GM19397 (cell line): ENCODE measurements around the gene INPP4B.

Experiments
- ATAC-seq: cut with Tn5 transposase; IDR thresholded peaks from one replicate; pipeline ENCODE4 v1.9.1; 2021; ENCODE audit warnings: mild to moderate bottlenecking, moderate library complexity; ENCODE audit not compliant: unreplicated experiment

Gene INPP4B

DNA sequence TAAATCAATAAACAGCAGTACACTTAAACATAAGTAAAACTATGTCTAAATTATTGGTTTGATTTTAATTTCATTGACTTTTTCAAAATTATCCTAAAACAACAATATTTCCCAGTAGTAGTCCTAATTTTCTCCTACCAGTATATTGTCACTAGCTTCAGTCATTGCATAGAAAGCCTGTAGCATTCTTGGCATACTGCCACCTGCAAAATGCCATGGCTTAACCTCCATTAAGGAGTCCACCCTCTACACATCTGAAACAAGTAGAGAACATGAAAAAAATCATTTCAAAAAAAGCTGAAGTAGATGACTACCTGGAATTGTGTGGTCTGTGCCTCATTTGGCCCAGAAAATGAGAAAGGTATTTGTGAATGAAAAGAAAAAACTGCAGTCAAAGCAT, 348.5 kb downstream of the INPP4B start:
- no peak for ATAC-seq

DNA sequence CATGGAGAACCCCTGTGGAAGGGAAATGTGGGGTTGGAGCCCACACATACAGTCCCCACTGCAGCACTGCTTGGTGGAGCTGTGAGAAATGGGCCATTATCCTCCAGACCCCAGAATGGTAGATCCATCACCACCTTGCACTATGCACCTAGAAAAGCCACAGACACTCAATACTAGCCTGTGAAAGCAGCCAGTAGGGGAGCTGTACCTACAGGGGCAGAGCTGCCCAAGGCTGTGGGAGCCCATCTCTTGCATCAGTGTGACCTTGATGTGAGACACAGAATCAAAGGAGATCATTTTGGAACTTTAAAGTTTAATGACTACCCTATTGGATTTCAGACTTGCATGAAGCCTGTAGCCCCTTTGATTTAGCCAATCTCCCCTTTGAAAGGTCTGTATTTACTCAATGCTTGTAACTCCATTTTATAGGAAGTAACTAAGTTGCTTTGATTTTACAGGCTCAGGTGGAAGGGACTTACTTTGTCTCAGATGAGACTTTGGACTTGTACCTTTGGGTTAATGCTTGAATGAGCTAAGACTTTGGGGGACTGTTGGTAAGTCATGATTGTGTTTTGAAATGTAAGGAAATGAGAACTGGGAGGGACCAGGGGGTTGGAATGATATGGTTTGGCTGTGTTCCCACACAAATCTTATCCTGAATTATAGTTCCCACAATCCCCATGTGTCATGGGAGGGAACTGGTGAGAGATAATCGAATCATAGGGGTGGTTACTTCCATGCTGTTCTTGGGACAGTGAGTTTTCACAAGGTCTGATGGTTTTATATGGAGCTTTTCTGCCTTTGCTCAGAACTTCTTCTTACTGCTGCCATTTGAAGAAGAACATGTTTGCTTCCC, 352.6 kb downstream of the INPP4B start:
- no peak for ATAC-seq

DNA sequence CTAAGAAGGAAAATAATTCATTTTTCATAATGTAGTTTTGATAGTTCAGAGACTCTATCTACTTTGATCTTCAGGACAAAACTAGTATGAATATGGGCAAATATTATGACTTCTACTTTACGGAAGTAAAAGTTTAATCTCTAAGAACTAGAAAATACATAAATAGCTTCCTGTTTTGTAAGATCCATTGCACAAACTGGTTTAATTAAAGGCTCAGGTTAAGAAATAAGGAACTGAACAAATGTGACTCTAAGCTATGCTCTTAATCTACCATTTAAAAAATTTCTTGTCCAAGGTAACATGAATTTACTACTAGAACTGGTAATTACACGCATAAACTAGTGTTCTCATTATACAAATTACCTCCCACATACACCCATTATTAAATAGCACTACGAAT, 360.6 kb downstream of the INPP4B start:
- no peak for ATAC-seq

DNA sequence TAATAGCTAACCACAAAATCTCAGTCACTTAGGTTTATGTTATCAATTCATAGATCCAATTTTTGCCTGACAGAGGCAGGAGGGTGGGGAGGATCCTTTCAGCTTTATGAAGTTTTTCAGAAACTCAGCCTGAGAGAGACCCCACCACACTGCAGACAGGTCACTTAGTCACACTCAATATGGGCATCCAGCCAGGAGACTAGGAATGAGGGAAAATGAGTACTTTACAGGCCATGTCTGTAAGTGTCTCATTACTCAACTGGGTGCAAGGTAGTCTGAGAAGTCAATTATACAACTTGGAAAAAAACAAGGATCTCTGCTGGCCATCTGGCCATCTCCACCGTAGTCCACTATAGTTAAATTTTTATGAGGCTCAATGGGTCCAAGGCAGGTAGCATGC, 365.9 kb downstream of the INPP4B start:
- no peak for ATAC-seq

DNA sequence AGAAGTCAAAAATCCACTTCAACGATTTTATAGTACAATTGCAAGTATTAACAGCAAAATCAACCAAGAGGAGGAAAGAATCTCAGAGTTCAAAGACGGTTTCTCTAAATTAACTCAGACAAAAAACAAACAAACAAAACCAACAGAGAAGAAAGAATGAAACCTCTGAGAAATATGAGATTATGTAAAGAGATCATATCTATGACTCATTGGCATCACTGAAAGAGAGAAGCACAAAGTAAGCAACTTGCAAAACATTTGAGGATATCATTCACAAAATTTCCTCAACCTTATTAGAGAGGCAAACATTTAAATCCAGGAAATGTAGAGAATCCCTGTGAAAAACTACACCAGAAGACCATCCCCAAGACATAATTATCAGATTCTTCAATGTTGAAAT, 370.4 kb downstream of the INPP4B start:
- ATAC-seq = no peak

DNA sequence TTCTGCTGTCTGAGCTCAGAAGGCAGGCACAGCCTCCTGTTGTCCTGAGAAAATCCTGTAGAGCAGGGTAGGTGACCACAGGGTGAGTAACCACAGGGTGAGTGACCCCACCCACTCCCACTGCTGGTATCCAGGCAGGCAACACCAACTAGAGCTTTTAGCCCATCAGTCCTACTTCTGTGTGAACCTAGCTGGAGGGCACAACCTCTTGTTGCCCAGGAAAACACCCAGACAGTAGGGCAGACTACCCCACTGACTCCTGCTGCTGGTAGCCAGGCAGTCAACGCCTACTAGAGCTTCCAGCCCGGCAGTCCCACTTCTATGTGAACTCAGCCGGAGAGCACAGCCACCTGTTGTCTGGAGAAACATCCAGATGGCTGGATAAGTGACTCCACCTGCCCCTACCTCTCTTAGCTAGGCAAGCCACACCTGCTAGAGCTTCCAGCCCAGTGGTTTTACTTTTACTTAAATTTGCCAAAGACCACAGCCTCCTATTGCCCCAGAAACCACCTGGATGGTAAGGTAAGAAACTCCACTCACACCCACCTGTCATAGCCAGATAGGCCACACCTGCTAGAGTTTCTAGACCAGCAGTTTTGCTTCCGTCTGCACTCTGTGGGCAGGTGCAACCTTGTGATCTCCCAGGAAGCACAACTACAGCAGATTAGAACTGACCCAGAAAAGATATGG, 371.6 kb downstream of the INPP4B start:
- no peak for ATAC-seq

DNA sequence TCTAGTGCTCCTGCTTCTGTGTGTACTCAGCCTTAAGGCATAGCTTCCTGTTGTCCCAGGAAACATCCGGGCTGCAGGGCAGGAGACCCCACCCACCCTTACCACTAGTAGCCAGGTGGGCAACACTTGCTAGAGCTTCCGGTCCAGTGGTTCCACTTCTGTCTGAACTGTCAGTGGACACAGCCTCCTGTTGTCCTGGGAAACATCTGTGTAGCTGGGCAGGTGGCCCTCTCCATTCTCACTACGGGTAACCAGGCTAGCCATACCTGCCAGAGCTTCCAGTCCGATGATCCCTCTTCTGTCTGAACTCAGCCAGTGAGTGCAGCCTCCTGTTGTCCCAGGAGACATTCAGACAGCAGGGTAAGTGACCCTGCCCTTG, 372.2 kb downstream of the INPP4B start:
- no peak for ATAC-seq

DNA sequence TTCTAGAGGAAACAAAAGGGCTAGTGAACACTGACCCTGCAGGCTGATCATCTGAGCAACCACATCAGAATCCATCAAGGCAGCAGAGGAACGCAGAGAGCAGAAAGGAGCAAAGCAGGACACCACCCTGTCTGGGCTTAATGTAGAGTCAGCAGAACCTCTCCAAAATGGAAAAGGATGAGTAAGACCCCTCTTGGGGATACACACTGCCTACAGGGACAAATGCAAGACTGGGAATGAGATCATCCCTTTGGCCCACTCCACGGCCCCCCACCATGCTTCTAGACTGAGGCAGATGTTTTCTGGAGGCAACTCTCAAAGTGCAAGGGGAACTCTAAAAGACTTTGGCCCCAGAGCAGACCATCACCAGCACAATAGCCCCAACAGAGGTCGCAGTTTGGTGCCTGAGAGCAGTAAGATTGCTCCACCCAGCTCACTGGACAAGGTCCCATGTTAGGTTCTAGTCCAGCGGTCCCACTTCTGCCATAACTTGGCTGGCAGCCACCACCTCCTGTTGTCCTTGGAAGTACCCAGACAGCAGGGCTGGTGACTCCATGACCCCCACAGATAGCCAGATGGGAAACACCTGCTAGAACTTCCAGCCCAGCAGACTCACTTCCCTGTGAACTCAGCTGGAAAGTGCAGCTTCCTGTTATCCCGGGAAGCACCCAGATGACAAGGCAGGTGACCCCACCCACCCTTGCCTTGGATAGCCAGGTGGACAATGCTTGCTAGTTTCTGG, 372.7 kb downstream of the INPP4B start:
- ATAC-seq = no peak

DNA sequence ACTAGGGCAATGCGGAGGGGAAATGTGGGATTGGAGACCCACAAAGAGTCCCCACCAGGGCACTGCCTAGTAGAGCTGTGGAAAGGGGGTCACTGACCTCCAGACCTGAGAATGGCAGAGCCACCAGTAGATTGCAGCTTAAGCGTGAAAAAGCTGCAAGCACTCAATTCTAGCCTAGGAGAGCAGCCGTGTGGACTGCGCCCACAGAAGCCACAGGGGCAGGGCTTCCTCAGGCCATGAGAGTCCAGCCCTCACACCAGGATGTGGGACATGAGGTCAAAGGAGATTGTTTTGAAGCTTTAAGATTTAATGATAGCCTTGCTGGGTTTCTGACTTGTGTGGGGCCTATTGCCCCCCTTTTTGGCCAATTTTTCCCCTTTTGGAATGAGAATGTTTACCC, 379.0 kb downstream of the INPP4B start:
- ATAC-seq = no peak

DNA sequence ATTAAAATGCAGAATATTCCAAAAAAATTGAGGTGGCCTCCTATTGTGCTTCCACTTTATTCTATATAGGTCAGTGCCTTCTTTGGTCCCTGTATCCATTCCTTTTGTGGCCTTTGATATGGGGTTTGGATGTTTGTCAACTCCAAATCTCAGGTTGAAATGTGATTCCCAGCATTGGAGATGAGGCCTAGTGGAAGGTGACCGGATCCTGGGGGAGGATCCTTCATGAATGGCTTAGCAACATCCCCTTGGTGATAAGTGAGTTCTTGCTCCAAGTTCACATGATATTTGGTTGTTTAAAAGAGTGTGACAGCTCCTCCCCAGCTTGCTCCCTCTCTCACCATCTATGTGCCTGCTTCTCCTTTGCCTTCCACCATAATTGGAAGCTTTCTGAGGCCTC, 380.6 kb downstream of the INPP4B start:
- no peak for ATAC-seq

DNA sequence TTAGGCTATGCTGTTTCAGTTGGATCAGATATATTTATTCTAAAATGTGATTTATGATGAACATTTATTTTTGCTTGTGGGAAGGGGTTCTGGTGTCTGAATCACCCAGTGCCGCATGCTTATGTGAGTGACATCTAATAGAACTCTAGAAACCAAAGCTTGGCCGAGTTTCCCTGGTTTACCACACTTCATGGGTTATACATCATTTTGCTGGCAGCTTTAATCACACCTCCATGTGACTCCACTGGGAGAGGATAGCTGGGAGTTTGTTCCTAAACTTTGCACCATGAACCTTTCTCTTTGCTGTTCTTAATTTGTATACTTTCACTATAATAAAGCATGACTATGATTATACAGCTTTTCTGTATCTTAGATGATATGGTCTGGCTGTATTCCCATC, 382.9 kb downstream of the INPP4B start:
- ATAC-seq = no peak

DNA sequence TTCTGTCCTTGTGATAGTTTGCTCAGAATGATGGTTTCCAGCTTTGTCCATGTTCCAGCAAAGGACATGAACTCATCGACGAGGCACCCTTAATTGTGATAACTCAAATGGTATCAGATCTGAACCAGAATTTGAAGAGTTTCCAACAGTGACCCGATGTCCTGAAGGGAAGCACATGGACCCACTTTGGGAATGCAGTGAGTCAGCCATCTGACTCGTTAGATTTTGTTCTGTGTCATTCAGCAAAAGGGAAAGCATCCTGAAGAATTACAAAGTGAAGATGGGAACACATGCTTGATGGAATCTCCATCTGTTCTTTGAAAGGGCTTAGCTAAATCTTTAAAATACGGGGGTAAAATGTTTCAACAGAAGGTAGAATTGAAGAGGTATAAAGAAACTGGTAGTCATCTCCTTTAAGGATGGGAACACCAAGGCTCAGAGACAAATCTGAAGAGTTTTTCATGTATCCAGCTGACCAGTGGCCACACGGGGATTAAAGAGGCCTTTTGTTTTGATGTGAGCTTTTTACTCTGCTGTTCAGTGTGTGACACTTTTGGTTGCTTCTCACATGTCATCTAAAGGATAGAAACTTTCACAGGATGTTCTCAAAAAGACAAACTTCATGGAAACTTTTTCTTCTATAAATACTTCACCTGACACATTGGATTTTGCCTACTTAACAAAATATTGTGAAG, 393.8 kb downstream of the INPP4B start:
- ATAC-seq = no peak

DNA sequence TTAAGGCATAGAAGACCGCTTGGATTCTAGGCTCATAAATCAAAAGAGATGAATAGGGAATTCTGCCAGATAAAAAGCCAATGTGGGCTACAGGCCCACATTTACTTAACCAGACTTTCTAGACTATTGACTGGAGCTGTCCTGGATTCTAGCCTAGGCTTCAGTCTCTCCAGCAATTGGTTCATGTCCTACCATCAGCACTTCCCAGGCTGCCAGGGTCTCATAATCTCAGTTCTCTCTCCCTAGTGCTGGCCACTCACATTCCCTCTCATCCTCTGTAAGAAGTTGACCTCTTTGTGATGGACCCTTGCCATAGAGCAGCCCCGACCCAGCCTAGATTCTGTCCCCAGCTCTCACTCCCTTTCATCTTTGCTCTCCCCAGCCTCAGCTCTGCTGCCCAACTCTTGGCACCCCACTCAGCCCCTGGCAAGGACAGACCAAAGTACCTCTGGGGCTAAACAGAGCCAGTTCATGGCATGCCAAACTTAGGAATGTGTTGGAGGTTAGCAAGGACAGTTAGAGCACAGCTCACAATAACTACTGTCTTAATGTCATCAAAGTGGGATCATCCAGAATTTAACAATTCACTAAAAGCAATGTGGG, 396.2 kb downstream of the INPP4B start:
- no peak for ATAC-seq

DNA sequence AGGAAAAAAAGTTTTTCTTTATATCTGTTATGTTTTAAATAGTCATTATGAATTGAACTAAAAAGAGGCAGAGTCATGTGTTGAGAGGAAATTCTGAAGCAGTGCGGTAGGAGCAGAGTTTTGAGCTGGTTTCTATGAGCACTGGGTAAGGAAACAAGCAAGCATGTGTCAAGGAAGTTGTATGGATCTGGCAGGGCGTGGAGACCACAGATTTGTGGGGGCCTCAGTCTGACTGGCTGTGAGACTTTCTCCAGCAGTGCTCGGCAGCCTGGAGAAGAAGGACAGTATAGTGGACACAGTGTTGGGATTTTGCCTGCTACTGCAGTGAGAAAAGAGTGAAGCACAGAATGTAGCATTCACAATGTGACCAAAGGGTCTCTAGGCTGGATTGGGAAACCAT, 399.1 kb downstream of the INPP4B start:
- no peak for ATAC-seq

DNA sequence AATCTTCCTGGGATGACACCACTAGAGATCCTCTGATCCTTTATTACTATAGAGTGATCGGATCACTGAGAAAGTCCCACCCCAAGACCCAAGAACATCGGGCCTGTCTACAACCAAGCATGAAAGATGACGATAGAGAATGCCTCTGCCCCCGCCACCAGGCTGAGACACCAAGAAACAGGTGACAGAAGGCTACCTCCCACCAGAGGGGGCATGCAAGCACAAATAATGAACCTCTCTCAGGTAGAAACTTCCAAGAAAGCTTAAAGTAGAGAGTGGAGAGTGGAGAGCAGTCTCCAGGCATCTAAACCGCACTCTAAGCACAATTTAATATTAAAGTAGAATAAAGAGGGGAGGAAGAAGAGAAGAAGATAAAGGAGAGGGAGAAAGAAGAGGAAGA, 402.6 kb downstream of the INPP4B start:
- no peak for ATAC-seq

DNA sequence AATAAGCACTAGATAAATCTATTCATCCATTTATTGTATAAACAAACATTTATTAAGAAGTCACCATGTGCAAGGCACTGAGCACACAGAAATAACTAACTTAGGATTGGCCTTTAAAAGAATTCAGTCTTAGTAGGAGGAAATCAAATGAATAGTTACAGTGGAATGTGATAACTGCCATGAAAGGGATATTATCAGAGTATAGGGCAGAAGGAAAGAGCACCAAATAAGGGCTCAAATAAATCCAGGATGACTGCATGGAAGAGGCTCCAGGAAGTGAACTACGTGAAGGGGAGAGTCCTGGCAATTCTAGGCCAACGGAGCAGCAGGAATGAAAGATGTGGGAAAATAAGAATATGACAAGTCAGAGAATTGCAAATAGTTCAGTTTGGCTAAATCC, 406.0 kb downstream of the INPP4B start:
- ATAC-seq = no peak

DNA sequence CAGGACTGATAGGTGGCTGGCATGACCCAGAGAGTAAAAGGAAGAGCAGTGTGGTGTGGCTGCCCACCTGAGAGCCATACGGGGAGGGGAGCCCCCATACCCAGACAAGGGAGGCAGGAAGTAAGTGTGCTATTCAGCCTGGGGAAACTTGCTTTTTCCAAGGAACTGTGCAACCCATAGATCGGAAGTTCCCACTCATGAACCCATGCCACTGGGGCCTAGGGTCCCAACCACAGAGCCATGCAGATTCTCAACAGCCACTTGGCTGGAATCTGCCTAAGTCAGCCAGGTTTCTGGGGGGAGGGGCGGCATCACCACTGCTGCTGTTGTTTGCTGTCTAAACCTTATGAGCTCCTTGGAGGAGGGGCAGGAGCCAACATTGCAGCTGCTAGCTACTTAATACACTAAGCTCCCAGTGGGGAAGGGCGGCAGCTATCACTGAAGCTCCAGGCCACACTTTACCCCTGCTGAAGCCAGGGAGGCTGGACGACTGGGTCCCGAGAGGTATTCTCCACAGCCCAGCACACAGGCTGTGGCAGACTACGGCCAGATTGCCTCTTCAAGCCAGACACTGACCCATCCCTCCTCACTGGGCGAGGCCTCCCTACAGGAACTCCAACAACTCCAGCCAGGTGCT, 410.4 kb downstream of the INPP4B start:
- no peak for ATAC-seq

DNA sequence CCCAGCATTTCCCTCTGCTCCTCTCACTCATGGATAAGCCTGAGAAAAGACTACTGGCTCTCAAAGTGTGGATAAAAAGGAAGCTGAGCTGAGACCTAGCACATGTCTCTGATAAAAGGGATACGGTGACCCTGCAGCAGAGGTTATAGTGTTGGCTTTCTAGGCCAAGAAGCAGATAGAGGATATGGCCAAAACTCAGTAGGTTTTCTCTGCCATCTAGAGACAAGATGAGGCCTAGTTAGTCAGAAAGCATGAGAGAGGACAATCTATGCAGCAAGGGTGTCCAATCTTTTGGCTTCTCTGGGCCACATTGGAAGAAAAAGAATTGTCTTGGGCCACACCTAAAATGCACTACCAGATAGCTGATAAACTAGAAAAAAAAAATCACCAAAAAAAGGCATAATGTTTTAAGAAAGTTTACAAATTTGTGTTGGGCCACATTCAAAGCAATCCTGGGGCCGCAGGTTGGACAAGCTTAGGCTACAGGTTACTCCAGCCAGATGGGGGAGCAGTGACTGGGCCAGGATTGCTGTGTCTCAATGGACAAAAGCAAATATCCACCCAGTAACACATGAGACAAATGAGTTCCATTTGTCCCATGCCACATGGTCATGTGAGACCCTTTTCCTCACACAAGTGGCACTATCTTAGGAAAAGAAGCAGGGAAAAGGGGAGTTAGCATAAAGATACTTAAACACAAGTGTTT, 411.4 kb downstream of the INPP4B start:
- ATAC-seq = no peak

DNA sequence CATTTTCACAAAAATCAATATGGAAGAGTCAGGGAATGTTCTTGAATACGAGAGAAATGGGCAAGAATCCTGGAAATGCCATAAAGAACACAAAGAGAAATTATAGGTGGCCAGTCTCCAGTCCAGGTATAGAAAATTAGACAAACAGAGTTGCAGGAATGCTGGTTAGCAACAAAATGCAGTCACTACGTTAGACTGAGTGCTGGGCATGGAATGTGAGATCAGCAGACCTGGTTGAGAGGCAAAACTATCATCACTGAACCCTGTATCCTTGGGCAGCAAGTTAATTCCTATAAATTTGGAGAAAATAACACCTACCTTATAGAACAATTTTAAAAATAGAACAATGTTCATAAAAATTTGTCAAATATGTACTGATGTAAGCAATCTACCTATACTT, 417.4 kb downstream of the INPP4B start:
- no peak for ATAC-seq

DNA sequence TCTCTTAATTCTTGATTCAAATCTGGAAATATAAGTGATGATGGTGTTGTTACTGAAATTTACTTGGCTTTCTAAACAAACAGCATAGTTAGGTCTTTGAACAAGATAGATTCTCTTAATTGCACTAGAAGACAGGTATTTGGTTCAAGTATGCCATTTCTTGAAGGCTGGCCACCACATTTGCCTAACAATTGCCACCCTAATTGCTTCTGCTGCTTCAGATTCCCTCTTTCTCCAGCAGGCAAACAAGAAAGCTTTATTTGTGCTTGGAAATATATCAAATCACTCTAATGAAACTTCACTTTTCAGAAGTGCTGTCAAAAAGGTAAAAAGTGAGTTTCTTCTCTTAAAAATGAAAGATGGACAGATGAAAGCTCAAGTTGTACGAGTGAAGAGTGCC, 418.6 kb downstream of the INPP4B start:
- ATAC-seq = no peak
